NB4 (cell line): ENCODE results near the gene FILIP1L.
"Not testable (repeated sequence)": the region's sequence is repeated elsewhere in the genome, so short reads cannot be mapped to it uniquely, and the experiment has no call there.

Experiments
- MYC ChIP-seq: IDR thresholded peaks from 2 replicates; pipeline ENCODE4 v1.6.1; 2011; ENCODE audit warnings: low read depth, low read length
- POLR2A ChIP-seq: IDR thresholded peaks from 2 replicates; pipeline ENCODE4 v1.6.1; 2011; ENCODE audit warnings: mild to moderate bottlenecking; ENCODE audit not compliant: insufficient read length; ENCODE audit errors: extremely low read depth
- TF ChIP-seq, protein P1 (sequence below): IDR thresholded peaks from one replicate; pipeline ENCODE4 v1.5.1; 2012; ENCODE audit warnings: low read depth, low read length

- TF ChIP-seq, protein P1, sequence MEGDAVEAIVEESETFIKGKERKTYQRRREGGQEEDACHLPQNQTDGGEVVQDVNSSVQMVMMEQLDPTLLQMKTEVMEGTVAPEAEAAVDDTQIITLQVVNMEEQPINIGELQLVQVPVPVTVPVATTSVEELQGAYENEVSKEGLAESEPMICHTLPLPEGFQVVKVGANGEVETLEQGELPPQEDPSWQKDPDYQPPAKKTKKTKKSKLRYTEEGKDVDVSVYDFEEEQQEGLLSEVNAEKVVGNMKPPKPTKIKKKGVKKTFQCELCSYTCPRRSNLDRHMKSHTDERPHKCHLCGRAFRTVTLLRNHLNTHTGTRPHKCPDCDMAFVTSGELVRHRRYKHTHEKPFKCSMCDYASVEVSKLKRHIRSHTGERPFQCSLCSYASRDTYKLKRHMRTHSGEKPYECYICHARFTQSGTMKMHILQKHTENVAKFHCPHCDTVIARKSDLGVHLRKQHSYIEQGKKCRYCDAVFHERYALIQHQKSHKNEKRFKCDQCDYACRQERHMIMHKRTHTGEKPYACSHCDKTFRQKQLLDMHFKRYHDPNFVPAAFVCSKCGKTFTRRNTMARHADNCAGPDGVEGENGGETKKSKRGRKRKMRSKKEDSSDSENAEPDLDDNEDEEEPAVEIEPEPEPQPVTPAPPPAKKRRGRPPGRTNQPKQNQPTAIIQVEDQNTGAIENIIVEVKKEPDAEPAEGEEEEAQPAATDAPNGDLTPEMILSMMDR: not testable (repeated sequence)
- not testable (repeated sequence) for TF ChIP-seq POLR2A, MYC
Measured at GRCh38 chr3:99841949-99842348, 272.4 kb downstream of the FILIP1L start.
